Cardiac muscle cell (in vitro differentiated cells and primary cell): Measurements from ENCODE around the gene RPUSD3. TPM values are rescaled to one million over a fixed set of nuclear protein-coding genes. Genes with fewer than 3 reads are reported as not detected.

ENCODE experiments used
- DNase-seq, 2 donors: peaks; one replicate each; pipeline versions ENCODE4 v3.0.0 to v3.0.0-alpha.2; 2010 to 2017; ENCODE audit warnings: low read depth in 1 of 2, low spot score in 1 of 2
- H3K27ac ChIP-seq: fragments of 200-600 bp; sonication (generic); 2 replicates; pipeline ENCODE4 v1.5.1; 2016
- H3K27me3 ChIP-seq: fragments of 200-600 bp; sonication (generic); 2 replicates; pipeline ENCODE4 v1.6.0; 2016; ENCODE audit warnings: control low read depth
- H3K36me3 ChIP-seq: fragments of 200-600 bp; sonication (generic); 2 replicates; pipeline ENCODE4 v1.5.1; 2016; ENCODE audit warnings: control low read depth
- H3K4me1 ChIP-seq: fragments of 200-600 bp; sonication (generic); 2 replicates; pipeline ENCODE4 v1.8.1; 2017; ENCODE audit warnings: low read depth, mild to moderate bottlenecking, mixed run types
- H3K4me3 ChIP-seq: fragments of 200-600 bp; sonication (generic); 2 replicates; pipeline ENCODE4 v1.5.1; 2016; ENCODE audit warnings: mild to moderate bottlenecking
- H3K9me3 ChIP-seq: fragments of 200-600 bp; sonication (generic); 2 replicates; pipeline ENCODE4 v1.5.1; 2017; ENCODE audit warnings: low read depth, mild to moderate bottlenecking, control low read depth
- polyA plus RNA-seq: library from polyadenylated mRNA; unstranded; fragments of >200 nt; fragmentation: Nextera tagmentation; extraction: Ambion mirVana; gene quantifications from 2 replicates; pipeline ENCODE4 v1.2.1, GENCODE V29; 2016
- total RNA-seq: library from RNA; depleted of rRNA; stranded (reverse); fragments of >200 nt; gene quantifications from 2 replicates; pipeline ENCODE4 v1.2.3, GENCODE V29; 2016
- TF ChIP-seq, protein P1 (sequence below): IDR thresholded peaks from 2 replicates; pipeline ENCODE4 v1.5.1; 2012; ENCODE audit warnings: low read depth, mild to moderate bottlenecking, low read length

RPUSD3 gene
- total and polyA plus RNA-seq, 2 experiments from 2014 or later = 78.1 to 122 TPM

- H3K27me3 ChIP-seq = no peaks in the 10 kb centered on the region
- H3K4me1 ChIP-seq = no peaks in the 10 kb centered on the region
- TF ChIP-seq, protein P1, sequence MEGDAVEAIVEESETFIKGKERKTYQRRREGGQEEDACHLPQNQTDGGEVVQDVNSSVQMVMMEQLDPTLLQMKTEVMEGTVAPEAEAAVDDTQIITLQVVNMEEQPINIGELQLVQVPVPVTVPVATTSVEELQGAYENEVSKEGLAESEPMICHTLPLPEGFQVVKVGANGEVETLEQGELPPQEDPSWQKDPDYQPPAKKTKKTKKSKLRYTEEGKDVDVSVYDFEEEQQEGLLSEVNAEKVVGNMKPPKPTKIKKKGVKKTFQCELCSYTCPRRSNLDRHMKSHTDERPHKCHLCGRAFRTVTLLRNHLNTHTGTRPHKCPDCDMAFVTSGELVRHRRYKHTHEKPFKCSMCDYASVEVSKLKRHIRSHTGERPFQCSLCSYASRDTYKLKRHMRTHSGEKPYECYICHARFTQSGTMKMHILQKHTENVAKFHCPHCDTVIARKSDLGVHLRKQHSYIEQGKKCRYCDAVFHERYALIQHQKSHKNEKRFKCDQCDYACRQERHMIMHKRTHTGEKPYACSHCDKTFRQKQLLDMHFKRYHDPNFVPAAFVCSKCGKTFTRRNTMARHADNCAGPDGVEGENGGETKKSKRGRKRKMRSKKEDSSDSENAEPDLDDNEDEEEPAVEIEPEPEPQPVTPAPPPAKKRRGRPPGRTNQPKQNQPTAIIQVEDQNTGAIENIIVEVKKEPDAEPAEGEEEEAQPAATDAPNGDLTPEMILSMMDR = no peak
- peaks cover 61% of the 10 kb centered on the region for H3K36me3 ChIP-seq
- no peak overlapping the region for H3K4me3 ChIP-seq
- H3K27ac ChIP-seq = no peak overlapping the region
- H3K9me3 ChIP-seq = no peaks in the 10 kb centered on the region
- no peak for DNase-seq
Measured at GRCh38 chr3:9803494-9803893, 40.3 kb downstream of the RPUSD3 start.

GRCh38 chr3:9800529-9800928, 43.3 kb downstream of the RPUSD3 start:
- Histone ChIP-seq H3K36me3 (peaks cover 70% of the 10 kb centered on the region), H3K27me3 (no peaks in the 10 kb centered on the region), H3K4me1 (no peaks in the 10 kb centered on the region), H3K4me3 (no peak overlapping the region), H3K9me3 (no peaks in the 10 kb centered on the region), H3K27ac (no peak overlapping the region)
- no peak for DNase-seq
- TF ChIP-seq, protein P1 = peak; percentile 30

DNA sequence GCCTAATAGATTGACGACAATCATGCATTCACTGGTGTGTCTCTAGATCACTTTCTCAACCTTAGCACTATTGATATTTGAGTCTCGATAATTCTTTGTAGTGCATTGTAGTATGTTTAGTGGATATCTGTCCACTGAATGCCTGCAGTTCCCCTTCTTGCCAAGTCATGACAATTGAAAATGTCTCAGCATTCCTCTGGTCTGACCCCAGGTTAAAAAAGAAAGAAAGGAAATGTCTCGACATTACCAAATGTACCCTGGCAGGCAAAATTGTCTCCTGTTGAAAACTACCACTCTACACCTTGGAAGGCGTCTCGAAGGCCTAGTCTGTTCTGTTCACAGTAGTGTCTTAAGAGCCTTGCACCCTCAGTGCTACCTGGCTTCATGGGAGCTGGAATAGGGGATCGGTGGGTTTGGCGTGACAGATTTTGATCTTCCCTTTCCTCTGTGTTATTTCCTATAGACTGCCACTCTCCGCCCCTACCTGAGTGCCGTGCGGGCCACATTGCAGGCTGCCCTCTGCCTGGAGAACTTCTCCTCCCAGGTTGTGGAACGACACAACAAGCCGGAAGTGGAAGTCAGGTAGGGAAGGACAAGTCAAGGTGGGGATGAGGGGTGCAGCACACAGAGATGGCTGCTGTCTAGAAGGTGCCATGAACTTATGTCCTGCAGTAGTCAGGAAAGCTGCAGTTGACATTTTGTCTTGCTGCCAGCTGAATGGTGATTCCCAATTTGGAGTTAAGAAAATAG, 46.4 kb downstream of the RPUSD3 start:
- H3K4me1 ChIP-seq = peaks cover 8% of the 10 kb centered on the region
- no peak overlapping the region for H3K27ac ChIP-seq
- TF ChIP-seq, protein P1 = no peak
- peaks cover 43% of the 10 kb centered on the region for H3K36me3 ChIP-seq
- H3K4me3 ChIP-seq = no peak overlapping the region
- DNase-seq = no peak
- H3K9me3 ChIP-seq = no peaks in the 10 kb centered on the region
- H3K27me3 ChIP-seq = no peaks in the 10 kb centered on the region

- H3K27me3 ChIP-seq = no peaks in the 10 kb centered on the region
- peaks cover 28% of the 10 kb centered on the region for H3K36me3 ChIP-seq
- TF ChIP-seq, protein P1 = no peak
- H3K27ac ChIP-seq = no peak overlapping the region
- no peak overlapping the region for H3K4me3 ChIP-seq
- DNase-seq = no peak
- no peaks in the 10 kb centered on the region for H3K9me3 ChIP-seq
- H3K4me1 ChIP-seq = peaks cover 13% of the 10 kb centered on the region
Measured at GRCh38 chr3:9795207-9795606, 48.6 kb downstream of the RPUSD3 start.

- H3K9me3 ChIP-seq = no peaks in the 10 kb centered on the region
- peak overlapping the region; percentile 100 for H3K27ac ChIP-seq
- no peaks in the 10 kb centered on the region for H3K27me3 ChIP-seq
- H3K4me3 ChIP-seq = no peak overlapping the region
- DNase-seq = no peak
- TF ChIP-seq, protein P1 = no peak
- peaks cover 13% of the 10 kb centered on the region for H3K4me1 ChIP-seq
- peaks cover 20% of the 10 kb centered on the region for H3K36me3 ChIP-seq
Measured at GRCh38 chr3:9794400-9794799, 49.4 kb downstream of the RPUSD3 start.
